ENCODE data around the gene SPDL1.

The SPDL1 gene

DNA sequence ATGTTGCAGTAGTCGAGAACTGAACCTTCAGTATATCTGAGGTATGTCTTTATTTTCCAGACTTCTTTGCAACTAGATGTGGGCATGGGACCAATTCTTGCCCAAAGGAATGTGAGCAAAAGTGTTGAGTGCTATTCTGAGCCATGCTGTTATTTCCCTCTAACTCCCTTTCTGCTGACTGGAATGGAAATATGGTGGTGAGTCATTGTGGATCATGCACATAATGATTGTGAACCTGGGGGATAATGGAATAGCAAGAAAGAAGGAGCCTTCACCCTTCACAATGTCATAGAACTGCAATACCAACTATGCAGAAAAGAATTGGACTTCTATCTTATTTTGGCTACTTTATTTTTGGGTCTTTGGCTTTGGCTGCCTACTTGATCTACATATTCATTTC, 43.2 kb downstream of the SPDL1 start:
- H3K79me2 ChIP-seq (ENCODE audit: insufficient read depth, low read length): no peaks in the 10 kb centered on the region
- no peak overlapping the region for H3K4me3 ChIP-seq (ENCODE audit: insufficient read depth, low read length, poor library complexity, severe bottlenecking)
- no peak overlapping the region for H3K9ac ChIP-seq (ENCODE audit: low read length)
- no peaks in the 10 kb centered on the region for H3K9me3 ChIP-seq (ENCODE audit: insufficient read depth, low read length)
- no peaks in the 10 kb centered on the region for H3K9me2 ChIP-seq (replicated peaks; ENCODE audit: insufficient read depth, low read length)
- H4K20me1 ChIP-seq (ENCODE audit: low read depth, low read length): no peaks in the 10 kb centered on the region
- H3K36me3 ChIP-seq (ENCODE audit: low read length): no peaks in the 10 kb centered on the region
- TF ChIP-seq, protein P1, sequence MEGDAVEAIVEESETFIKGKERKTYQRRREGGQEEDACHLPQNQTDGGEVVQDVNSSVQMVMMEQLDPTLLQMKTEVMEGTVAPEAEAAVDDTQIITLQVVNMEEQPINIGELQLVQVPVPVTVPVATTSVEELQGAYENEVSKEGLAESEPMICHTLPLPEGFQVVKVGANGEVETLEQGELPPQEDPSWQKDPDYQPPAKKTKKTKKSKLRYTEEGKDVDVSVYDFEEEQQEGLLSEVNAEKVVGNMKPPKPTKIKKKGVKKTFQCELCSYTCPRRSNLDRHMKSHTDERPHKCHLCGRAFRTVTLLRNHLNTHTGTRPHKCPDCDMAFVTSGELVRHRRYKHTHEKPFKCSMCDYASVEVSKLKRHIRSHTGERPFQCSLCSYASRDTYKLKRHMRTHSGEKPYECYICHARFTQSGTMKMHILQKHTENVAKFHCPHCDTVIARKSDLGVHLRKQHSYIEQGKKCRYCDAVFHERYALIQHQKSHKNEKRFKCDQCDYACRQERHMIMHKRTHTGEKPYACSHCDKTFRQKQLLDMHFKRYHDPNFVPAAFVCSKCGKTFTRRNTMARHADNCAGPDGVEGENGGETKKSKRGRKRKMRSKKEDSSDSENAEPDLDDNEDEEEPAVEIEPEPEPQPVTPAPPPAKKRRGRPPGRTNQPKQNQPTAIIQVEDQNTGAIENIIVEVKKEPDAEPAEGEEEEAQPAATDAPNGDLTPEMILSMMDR (IDR thresholded peaks at IDR 0.05; ENCODE audit: insufficient read depth, low read length, poor library complexity, severe bottlenecking): no peak
- no peak for TF ChIP-seq EZH2phosphoT487 (conservative IDR thresholded peaks at IDR 0.05; ENCODE audit: low read length)
- no peaks in the 10 kb centered on the region for H3F3A ChIP-seq (ENCODE audit: insufficient read depth)
- no peak overlapping the region for H3K4me2 ChIP-seq (ENCODE audit: low read depth, low read length, poor library complexity, severe bottlenecking)
- H2AFZ ChIP-seq (ENCODE audit: low read depth, low read length, severe bottlenecking): no peak overlapping the region
- H3K27ac ChIP-seq (ENCODE audit: low read depth, low read length): no peak overlapping the region
- no peaks in the 10 kb centered on the region for H3K27me3 ChIP-seq (ENCODE audit: low read length)

DNA sequence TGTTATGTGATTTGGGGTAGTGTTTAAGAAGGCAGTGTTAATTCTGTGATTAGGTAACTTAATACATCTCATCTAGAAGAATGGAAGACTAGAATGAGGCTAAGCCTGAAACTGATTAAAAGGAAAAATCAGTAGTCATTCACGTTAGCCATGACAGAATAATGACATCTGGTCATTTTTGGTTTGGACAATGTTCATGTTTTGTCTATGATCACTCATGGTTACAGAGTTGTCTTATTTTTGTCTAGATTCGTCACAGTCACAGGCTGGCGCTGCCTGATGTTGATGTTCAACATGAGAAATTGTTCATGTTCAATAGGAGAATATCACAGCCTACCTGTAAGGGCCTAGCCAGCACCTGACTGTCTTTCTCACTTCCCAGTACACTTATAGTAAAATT, 44.0 kb downstream of the SPDL1 start:
- Histone ChIP-seq H3K79me2 (ENCODE audit: insufficient read depth, low read length) (no peaks in the 10 kb centered on the region), H3K27ac (ENCODE audit: low read depth, low read length) (no peak overlapping the region), H3K9ac (ENCODE audit: low read length) (no peak overlapping the region), H3K9me3 (ENCODE audit: insufficient read depth, low read length) (no peaks in the 10 kb centered on the region), H4K20me1 (ENCODE audit: low read depth, low read length) (no peaks in the 10 kb centered on the region), H3K36me3 (ENCODE audit: low read length) (no peaks in the 10 kb centered on the region), H3F3A (ENCODE audit: insufficient read depth) (no peaks in the 10 kb centered on the region), H3K9me2 (replicated peaks; ENCODE audit: insufficient read depth, low read length) (no peaks in the 10 kb centered on the region), H2AFZ (ENCODE audit: low read depth, low read length, severe bottlenecking) (no peak overlapping the region), H3K4me3 (ENCODE audit: insufficient read depth, low read length, poor library complexity, severe bottlenecking) (no peak overlapping the region), H3K27me3 (ENCODE audit: low read length) (no peaks in the 10 kb centered on the region), H3K4me2 (ENCODE audit: low read depth, low read length, poor library complexity, severe bottlenecking) (no peak overlapping the region)
- TF ChIP-seq EZH2phosphoT487 (conservative IDR thresholded peaks at IDR 0.05; ENCODE audit: low read length): no peak

DNA sequence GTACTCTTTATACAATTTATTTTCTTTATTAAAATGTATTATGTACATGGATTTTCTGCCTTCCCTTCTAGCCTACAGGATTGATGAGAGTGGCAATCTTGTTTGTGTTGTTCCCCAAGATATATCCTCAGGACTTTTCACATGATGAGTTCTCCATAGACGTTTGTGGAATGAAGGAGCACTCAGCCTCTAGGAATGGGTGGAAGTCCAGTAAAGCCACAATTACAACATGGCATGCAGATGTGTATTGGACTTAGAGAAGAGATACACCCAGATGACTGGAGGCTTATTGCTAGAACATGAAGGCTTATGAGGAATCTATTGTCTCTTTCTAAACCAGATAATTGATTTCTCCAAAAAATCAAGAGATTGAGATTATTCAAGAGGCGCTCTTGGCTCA, 45.3 kb downstream of the SPDL1 start:
- Histone ChIP-seq H3K9me2 (replicated peaks; ENCODE audit: insufficient read depth, low read length) (no peaks in the 10 kb centered on the region), H3K79me2 (ENCODE audit: insufficient read depth, low read length) (no peaks in the 10 kb centered on the region), H3K27ac (ENCODE audit: low read depth, low read length) (no peak overlapping the region), H3K9ac (ENCODE audit: low read length) (no peak overlapping the region), H3K4me3 (ENCODE audit: insufficient read depth, low read length, poor library complexity, severe bottlenecking) (no peak overlapping the region), H4K20me1 (ENCODE audit: low read depth, low read length) (no peaks in the 10 kb centered on the region), H3K36me3 (ENCODE audit: low read length) (no peaks in the 10 kb centered on the region), H2AFZ (ENCODE audit: low read depth, low read length, severe bottlenecking) (no peak overlapping the region), H3F3A (ENCODE audit: insufficient read depth) (no peaks in the 10 kb centered on the region), H3K27me3 (ENCODE audit: low read length) (no peaks in the 10 kb centered on the region), H3K4me2 (ENCODE audit: low read depth, low read length, poor library complexity, severe bottlenecking) (no peak overlapping the region), H3K9me3 (ENCODE audit: insufficient read depth, low read length) (no peaks in the 10 kb centered on the region)
- TF ChIP-seq EZH2phosphoT487 (conservative IDR thresholded peaks at IDR 0.05; ENCODE audit: low read length): no peak
- TF ChIP-seq, protein P1 (IDR thresholded peaks at IDR 0.05; ENCODE audit: insufficient read depth, low read length, poor library complexity, severe bottlenecking): no peak

DNA sequence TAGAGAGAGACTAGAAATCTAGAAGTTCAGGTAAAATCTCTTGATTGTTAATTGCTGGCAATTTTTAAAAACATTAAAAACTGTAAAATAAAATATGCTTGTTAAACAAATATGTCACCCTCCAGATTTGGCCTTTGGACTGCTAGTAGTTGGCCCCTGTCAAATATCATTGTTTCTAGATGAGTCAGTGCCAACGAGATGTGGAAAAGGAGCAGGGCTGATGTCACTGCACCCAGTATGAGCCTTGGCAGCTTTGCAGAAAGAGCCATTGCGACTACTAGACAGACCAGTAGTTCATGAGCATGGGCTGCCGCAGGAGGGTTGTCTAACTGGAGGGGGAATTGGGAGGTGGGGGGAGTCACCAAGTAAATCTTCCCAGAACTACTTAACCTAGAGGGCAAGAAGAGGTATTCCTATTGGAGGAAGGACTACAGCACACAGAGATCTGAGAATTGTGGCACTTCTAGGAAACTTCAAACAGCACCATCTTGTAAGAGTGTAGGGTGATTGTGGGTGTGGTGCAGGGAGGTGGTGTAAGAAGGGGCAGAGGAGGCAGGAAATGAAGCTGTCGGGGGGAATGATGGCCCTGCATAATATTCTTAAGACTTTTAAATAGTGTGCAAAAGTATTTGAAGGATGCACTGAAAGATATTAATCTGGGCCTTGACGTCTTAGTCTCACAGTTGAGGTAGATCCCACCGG, 46.4 kb downstream of the SPDL1 start:
- Histone ChIP-seq H3K27ac (ENCODE audit: low read depth, low read length) (no peak overlapping the region), H3K4me2 (ENCODE audit: low read depth, low read length, poor library complexity, severe bottlenecking) (no peak overlapping the region)

More for the DNA sequence above, 46.4 kb downstream of the SPDL1 start:
- H2AFZ ChIP-seq (ENCODE audit: low read depth, low read length, severe bottlenecking): no peak overlapping the region
- H3K79me2 ChIP-seq (ENCODE audit: insufficient read depth, low read length): no peaks in the 10 kb centered on the region
- no peak overlapping the region for H3K4me3 ChIP-seq (ENCODE audit: insufficient read depth, low read length, poor library complexity, severe bottlenecking)
- no peak overlapping the region for H3K9ac ChIP-seq (ENCODE audit: low read length)
- H3K27me3 ChIP-seq (ENCODE audit: low read length): no peaks in the 10 kb centered on the region
- H3K36me3 ChIP-seq (ENCODE audit: low read length): 0 out of 2 replicates have a peak, but pooled peaks cover 2% of the 10 kb centered on the region
- H4K20me1 ChIP-seq (ENCODE audit: low read depth, low read length): no peaks in the 10 kb centered on the region
- no peaks in the 10 kb centered on the region for H3F3A ChIP-seq (ENCODE audit: insufficient read depth)
- H3K9me3 ChIP-seq (ENCODE audit: insufficient read depth, low read length): no peaks in the 10 kb centered on the region
- TF ChIP-seq, protein P1 (IDR thresholded peaks at IDR 0.05; ENCODE audit: insufficient read depth, low read length, poor library complexity, severe bottlenecking): no peak
- no peak for TF ChIP-seq EZH2phosphoT487 (conservative IDR thresholded peaks at IDR 0.05; ENCODE audit: low read length)
- H3K9me2 ChIP-seq (replicated peaks; ENCODE audit: insufficient read depth, low read length): no peaks in the 10 kb centered on the region

All from SU-DHL-6 (cell line).